Stimulated activated CD8-positive, alpha-beta memory T cell treated with anti-CD3 and anti-CD28 coated beads, Interleukin-12 subunit alpha, Interleukin-12 subunit beta, amount 100 ng/mL, for 1 hour (primary cell): ENCODE measurements around the gene ITPK1.

ENCODE experiments used
- DNase-seq: peaks from one replicate; pipeline ENCODE4 v3.0.0-alpha.2; 2020; ENCODE audit warnings: low read depth

The ITPK1 gene

GRCh38 chr14:92888896-92889295 is 226.8 kb downstream of the ITPK1 start:
- DNase-seq, result no peak

GRCh38 chr14:92887157-92887556 is 228.6 kb downstream of the ITPK1 start:
- no peak for DNase-seq
